Bronchial epithelial cell (primary cell): ENCODE data around the gene SEMA3A. TPM values are rescaled to one million over a fixed set of nuclear protein-coding genes. Genes with fewer than 3 reads are reported as not detected.
"Not testable (repeated sequence)": the region's sequence is repeated elsewhere in the genome, so short reads cannot be mapped to it uniquely, and the experiment has no call there.

Experiments
- DNase-seq: peaks from one replicate; pipeline ENCODE4 v3.0.0-alpha.2; 2010; ENCODE audit warnings: low read depth
- FAIRE-seq: peaks from 2 replicates; lab custom pipeline; 2011; peaks lifted over from hg19 to GRCh38; lab: Jason Lieb, UNC
- H3K27me3 ChIP-seq: 2 replicates; pipeline ENCODE4 v1.5.1; 2011; ENCODE audit warnings: low read length; ENCODE audit not compliant: control insufficient read depth, insufficient read depth
- H3K36me3 ChIP-seq: 2 replicates; pipeline ENCODE4 v1.5.1; 2011; ENCODE audit warnings: low read length; ENCODE audit not compliant: control insufficient read depth, insufficient read depth
- H3K4me3 ChIP-seq: 2 replicates; pipeline ENCODE4 v1.5.1; 2011; ENCODE audit warnings: mild to moderate bottlenecking, low read depth, low read length, control low read depth
- total RNA-seq: library from RNA; depleted of rRNA; stranded (reverse); fragments of >200 nt; gene quantifications from 2 replicates; pipeline ENCODE4 v1.2.1, GENCODE V29; 2014
- TF ChIP-seq, protein P1 (sequence below): IDR thresholded peaks from 2 replicates; pipeline ENCODE4 v1.5.1; 2011; ENCODE audit warnings: mild to moderate bottlenecking, moderate library complexity, low read length, control low read depth, inconsistent platforms; ENCODE audit not compliant: insufficient read depth, severe bottlenecking

Gene SEMA3A
- total RNA-seq, 1 donor from 2014 or later, result 57.7 TPM

DNA sequence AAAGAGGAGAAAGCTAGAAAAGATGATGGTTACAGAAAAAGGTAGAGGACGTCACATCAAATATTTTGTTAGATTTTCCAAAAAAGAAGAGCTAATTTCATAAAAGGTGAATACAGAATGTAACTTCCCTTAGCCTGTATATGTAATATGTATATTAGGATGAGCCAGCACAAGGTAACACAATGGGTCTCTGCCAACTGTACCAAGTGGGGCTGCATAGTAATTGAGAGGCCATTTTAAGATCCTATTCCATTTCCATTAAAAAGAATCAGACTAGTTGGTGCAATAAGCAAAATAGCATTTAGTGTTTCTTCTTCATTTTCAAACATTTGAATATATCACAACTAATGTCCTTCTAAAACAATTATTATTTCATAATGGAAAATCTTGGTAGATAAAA lies 134.6 kb downstream of the SEMA3A start:
- Histone ChIP-seq H3K36me3 (no peaks in the 10 kb centered on the region), H3K4me3 (no peak overlapping the region), H3K27me3 (no peaks in the 10 kb centered on the region)
- TF ChIP-seq, protein P1, sequence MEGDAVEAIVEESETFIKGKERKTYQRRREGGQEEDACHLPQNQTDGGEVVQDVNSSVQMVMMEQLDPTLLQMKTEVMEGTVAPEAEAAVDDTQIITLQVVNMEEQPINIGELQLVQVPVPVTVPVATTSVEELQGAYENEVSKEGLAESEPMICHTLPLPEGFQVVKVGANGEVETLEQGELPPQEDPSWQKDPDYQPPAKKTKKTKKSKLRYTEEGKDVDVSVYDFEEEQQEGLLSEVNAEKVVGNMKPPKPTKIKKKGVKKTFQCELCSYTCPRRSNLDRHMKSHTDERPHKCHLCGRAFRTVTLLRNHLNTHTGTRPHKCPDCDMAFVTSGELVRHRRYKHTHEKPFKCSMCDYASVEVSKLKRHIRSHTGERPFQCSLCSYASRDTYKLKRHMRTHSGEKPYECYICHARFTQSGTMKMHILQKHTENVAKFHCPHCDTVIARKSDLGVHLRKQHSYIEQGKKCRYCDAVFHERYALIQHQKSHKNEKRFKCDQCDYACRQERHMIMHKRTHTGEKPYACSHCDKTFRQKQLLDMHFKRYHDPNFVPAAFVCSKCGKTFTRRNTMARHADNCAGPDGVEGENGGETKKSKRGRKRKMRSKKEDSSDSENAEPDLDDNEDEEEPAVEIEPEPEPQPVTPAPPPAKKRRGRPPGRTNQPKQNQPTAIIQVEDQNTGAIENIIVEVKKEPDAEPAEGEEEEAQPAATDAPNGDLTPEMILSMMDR, result no peak
- DNase-seq (peak; percentile 52), FAIRE-seq (no peak)

DNA sequence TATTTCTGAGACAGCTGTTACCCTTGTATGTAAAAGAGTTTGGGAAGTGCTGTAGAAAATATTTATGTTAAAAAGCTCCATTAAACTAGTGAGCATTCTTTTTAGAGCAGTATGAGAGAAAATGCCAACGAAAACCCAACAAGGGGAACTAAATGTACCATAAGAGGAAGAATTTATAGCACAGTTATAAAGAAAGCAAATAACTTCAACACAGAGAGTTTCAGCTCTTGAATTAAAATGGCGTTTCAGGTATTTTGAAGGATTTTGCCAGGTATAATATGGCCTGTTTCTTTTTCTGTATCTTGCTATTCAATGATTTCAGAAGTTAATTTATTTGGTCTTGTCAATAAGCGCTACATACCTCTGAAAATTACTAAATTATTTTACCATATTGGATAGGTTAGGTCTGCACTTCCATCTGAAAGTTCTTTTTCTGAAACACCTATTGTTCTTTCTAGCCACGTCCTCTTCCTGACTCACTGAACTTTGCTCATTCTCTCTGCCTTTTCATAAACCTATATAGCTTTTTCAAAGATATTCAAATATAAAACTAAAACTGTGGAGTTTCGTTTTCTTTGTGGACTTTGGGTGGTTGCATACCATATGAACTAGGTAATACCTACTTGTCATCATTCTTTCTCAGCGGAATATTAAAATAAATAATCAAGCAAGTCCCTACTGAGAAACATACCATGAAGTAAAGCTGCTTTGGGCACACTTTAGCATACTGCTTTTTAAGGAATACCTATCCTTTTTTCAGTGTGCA lies 136.1 kb downstream of the SEMA3A start:
- Histone ChIP-seq H3K27me3 (no peaks in the 10 kb centered on the region), H3K36me3 (no peaks in the 10 kb centered on the region), H3K4me3 (no peak overlapping the region)
- TF ChIP-seq, protein P1, result no peak
- FAIRE-seq (no peak), DNase-seq (peak; percentile 85)

DNA sequence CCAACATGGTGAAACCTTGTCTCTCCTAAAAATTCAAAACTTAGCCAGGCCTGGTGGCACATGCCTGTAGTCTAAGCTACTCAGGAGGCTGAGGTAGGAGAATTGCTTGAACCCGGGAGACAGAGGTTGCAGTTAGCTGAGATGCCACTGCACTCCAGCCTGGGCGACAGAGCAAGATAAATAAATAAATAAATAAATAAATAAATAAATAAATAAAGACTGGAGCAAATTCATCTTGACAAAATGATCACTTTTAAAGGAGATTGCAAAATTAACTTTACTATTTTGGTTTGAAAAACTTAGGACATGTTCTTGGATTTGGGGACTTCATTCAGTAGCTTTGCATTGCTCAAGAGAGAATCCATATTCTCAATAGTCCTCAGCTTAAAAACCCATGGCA lies 137.0 kb downstream of the SEMA3A start:
- H3K36me3 ChIP-seq, result no peaks in the 10 kb centered on the region
- TF ChIP-seq, protein P1, result no peak
- H3K4me3 ChIP-seq, result no peak overlapping the region
- DNase-seq (no peak), FAIRE-seq (no peak)
- H3K27me3 ChIP-seq, result no peaks in the 10 kb centered on the region

DNA sequence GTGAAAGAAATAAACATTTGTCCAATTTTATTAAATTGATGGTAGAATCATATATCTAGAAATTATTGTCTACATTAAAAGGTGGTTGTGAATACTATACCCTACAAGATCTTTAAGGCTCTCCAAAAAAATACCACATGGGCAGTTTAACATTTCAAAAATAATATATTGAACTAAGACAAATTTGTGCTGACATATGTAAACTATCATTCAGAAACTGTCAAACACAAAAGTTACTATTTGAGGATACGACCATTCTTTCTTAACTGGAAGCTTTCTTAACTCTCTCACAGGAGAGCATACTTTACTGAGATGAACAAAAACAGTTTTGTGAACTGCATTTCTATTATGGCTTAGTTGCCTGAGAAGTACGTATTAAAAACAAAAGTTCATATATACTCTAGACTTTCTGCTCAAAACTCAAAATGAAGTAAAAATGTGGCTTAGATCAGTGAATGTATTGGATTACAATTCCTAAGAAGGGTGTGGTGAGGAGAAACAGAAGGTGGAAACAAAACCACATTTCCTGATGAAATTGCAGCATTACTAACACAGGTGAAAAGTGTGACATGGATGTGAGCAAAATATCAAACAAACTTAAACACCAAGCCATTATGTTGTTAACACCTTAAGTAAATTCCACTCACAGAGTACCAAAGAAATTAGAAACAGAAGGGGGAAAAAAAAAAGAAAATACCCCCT lies 138.5 kb downstream of the SEMA3A start:
- TF ChIP-seq, protein P1, result no peak
- Histone ChIP-seq H3K4me3 (no peak overlapping the region), H3K36me3 (no peaks in the 10 kb centered on the region), H3K27me3 (no peaks in the 10 kb centered on the region)
- DNase-seq, result peak; percentile 89
- no peak for FAIRE-seq

DNA sequence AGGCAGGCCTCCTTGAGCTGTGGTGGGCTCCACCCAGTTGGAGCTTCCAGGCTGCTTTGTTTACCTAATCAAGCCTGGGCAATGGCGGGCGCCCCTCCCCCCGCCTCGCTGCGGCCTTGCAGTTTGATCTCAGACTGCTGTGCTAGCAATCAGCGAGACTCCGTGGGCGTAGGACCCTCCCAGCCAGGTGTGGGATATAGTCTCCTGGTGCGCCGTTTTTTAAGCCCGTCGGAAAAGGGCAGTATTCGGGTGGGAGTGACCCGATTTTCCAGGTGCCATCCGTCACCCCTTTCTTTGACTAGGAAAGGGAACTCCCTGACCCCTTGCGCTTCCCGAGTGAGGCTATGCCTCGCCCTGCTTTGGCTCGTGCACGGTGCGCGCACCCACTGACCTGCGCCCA lies 139.4 kb downstream of the SEMA3A start:
- not testable (repeated sequence) for DNase-seq, FAIRE-seq, H3K27me3 ChIP-seq

DNA sequence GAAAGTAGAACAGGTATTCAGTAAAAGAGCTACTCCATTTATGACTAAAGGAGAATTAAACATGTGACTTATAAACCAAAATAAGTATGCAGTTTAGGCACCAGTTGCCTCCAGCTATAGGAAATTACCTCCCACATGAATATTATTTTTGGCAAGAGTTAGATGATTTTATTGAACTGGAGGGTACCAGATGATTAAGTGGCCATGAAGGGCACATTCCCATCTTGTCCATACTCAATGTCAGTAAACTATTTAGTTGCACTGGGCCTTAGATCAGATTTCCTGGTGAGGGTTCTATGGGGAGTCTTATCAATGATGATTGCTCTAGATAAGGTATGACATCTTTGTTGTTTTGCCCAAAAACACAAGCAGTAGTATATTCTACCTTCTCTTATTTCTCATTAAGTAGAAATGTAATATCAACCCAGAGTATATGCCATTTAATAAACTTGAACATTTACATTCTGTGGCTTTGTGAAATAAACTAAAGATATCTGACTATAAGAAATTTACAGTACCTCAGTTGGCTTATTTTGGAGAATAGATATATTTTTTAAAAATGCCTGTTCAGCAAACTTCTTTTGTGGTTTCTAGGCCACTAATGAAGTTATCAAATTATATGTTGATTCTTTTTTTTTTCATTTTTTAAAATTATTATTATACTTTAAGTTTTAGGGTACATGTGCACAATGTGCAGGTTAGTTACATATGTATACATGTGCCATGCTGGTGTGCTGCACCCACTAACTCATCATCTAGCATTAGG lies 145.3 kb downstream of the SEMA3A start:
- FAIRE-seq (no peak), DNase-seq (no peak)
- Histone ChIP-seq H3K36me3 (no peaks in the 10 kb centered on the region), H3K4me3 (no peak overlapping the region), H3K27me3 (no peaks in the 10 kb centered on the region)
- TF ChIP-seq, protein P1, result no peak

More for the DNA sequence above, 139.4 kb downstream of the SEMA3A start:
- not testable (repeated sequence) for H3K4me3 ChIP-seq, H3K36me3 ChIP-seq
